Measurements from ENCODE around the gene CCR6. TPM values are rescaled to one million over a fixed set of nuclear protein-coding genes. Genes with fewer than 3 reads are reported as not detected.

The CCR6 gene
- total and polyA plus RNA-seq, 2 donors (not counting 3 experiments of a cell fraction or from before 2014, with no cell fraction given) = not detected

DNA sequence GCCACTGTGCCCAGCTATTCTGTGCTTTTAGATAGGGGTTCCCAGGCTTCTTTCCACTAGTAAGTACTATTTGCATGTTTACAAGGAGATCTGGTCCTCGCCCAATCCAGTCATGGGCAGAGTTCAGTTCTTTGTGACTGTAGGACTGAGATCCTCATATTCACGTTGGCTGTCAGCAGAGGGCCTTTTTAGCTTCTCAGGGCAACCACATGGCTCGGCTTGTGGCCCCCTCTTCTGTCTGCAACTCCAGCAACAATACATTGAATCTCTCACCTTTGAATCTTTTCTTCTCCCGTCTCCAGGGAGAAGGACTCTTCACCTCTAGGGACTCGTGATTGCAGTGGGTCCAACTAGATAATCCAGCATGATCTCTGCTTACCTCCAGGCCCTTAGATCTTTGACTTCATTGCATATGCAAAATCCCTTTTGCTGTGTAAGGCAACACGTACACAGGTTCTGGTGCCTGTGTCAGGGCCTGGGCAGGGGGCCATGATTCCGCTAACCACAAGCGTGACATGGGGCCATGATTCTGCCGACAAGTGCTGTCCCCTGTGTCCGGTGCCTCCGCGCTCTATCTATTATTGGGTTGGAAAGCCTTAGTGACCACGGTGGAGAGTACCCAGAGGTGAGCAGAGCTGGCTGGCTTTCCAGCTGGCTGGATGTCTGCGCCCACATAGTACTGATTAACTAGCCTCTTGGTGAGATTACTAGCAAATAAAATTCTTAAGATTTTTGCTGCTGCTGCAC lies 5.1 kb downstream of the CCR6 start:
- Histone ChIP-seq H3K4me1 (ENCODE audit: control insufficient read depth, extremely low read depth, insufficient read depth, low read length) (no peaks in the 10 kb centered on the region), H2AFZ (ENCODE audit: low read depth, low read length) (no peak overlapping the region), H3K79me2 (ENCODE audit: control insufficient read depth, insufficient read depth, low read length) (no peaks in the 10 kb centered on the region), H3K4me2 (ENCODE audit: insufficient read depth, low read length) (no peak overlapping the region), H3K9me1 (replicated peaks; ENCODE audit: control insufficient read depth, extremely low read depth, insufficient read depth, low read length) (no peaks in the 10 kb centered on the region), H3K9ac (replicated peaks; ENCODE audit: extremely low read depth, insufficient read depth, low read length) (no peak overlapping the region), H3K27me3 (ENCODE audit: control insufficient read depth in 2 of 2, insufficient read depth in 2 of 2, low read length in 2 of 2) (no peaks in the 10 kb centered on the region), H3K36me3 (ENCODE audit: control insufficient read depth in 2 of 2, extremely low read depth in 1 of 2, insufficient read depth in 2 of 2, low read length in 2 of 2) (no peaks in the 10 kb centered on the region), H3K27ac (ENCODE audit: insufficient read depth, low read depth, low read length) (no peak overlapping the region), H3K9me3 (replicated peaks; ENCODE audit: control insufficient read depth, insufficient read depth, low read length) (no peaks in the 10 kb centered on the region), H3K4me3 (replicated peaks in 1 of 3; ENCODE audit: insufficient read depth in 1 of 3, low read depth in 1 of 3, low read length in 3 of 3) (no peak overlapping the region), H4K20me1 (replicated peaks; ENCODE audit: control insufficient read depth, extremely low read depth, insufficient read depth, low read length) (no peaks in the 10 kb centered on the region)
- TF ChIP-seq CTCF (IDR thresholded peaks at IDR 0.05; ENCODE audit: extremely low read depth in 1 of 2, insufficient read depth in 1 of 2, low read depth in 1 of 2, low read length in 2 of 2) (no peak), GATA2 (IDR thresholded peaks at IDR 0.05; ENCODE audit: insufficient read depth, insufficient read length, low read depth, low read length) (no peak), EZH2 (IDR thresholded peaks at IDR 0.05; ENCODE audit: borderline replicate concordance, low read depth, low read length, severe bottlenecking) (no peak), FOS (IDR thresholded peaks at IDR 0.05; ENCODE audit: borderline replicate concordance, insufficient read depth, low read length) (no peak), JUN (IDR thresholded peaks at IDR 0.05; ENCODE audit: borderline replicate concordance, insufficient read depth, insufficient read length, low read depth) (no peak)
- ChIA-PET CTCF (interaction anchor here (1.2 kb wide), 1 partner anchor 14 kb away, joined by 4 read pairs; no protein-coding TSS in a partner anchor), POLR2A (no interaction called here)
- DNase-seq (ENCODE audit: low read depth, low spot score) (no peak), FAIRE-seq (no peak)
- intact Hi-C loops (cut with micrococcal nuclease) (no loop called here), dilution Hi-C loops (cut with MboI; ENCODE audit: extremely low pct_ligation_motif_present, low sequenced_read_pairs) (no loop called here)
- no TSS peak for BruUV-seq (replicated peaks)

Data from endothelial cell of umbilical vein (primary cell).